Measurements from ENCODE around the gene SCN5A. TPM values are rescaled to one million over a fixed set of nuclear protein-coding genes. Genes with fewer than 3 reads are reported as not detected.

Gene SCN5A
- polyA plus RNA-seq, 1 donor (not counting 4 experiments of a cell fraction or from before 2014, with no cell fraction given): 0.26 TPM

DNA sequence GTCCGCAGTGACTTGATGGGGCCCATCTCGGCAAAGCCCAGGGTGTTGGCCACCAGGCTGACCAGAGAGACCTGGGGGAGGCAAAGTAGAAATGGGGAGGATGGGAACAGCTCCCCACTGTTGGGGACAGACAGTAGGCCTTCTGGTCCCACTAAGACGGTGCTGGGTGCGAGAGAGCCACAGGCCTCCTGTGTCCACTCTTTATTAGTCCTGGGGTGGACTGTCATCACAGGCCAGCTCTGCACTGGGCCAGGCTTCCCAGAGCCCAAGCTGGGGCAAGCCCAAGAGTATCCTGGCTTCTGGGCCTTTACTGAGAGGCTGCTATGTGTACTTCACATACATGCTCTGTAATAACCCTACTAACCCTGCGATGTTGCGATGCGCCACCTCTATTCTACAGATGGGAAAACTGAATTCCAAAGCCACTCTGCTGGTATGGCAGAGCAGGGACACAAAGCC lies 87.0 kb downstream of the SCN5A start:
- no peak overlapping the region for H2AFZ ChIP-seq (ENCODE audit: control insufficient read depth, low read length)
- H3K9ac ChIP-seq (ENCODE audit: control insufficient read depth, extremely low read depth, insufficient read depth, low read length): no peak overlapping the region
- H3K4me3 ChIP-seq (ENCODE audit: control insufficient read depth in 2 of 3, extremely low read depth in 1 of 3, insufficient read depth in 2 of 3, low read depth in 1 of 3, low read length in 3 of 3): no peak overlapping the region
- DNase-seq (ENCODE audit: low read depth, low spot score) (no peak), FAIRE-seq (no peak)
- no peaks in the 10 kb centered on the region for H3K79me2 ChIP-seq (ENCODE audit: control insufficient read depth, insufficient read depth, low read length)
- no peaks in the 10 kb centered on the region for H3K27me3 ChIP-seq (ENCODE audit: control insufficient read depth, extremely low read depth, insufficient read depth, low read length)
- TF ChIP-seq EZH2 (IDR thresholded peaks at IDR 0.05; ENCODE audit: low read length): no peak
- TF ChIP-seq, protein P1, sequence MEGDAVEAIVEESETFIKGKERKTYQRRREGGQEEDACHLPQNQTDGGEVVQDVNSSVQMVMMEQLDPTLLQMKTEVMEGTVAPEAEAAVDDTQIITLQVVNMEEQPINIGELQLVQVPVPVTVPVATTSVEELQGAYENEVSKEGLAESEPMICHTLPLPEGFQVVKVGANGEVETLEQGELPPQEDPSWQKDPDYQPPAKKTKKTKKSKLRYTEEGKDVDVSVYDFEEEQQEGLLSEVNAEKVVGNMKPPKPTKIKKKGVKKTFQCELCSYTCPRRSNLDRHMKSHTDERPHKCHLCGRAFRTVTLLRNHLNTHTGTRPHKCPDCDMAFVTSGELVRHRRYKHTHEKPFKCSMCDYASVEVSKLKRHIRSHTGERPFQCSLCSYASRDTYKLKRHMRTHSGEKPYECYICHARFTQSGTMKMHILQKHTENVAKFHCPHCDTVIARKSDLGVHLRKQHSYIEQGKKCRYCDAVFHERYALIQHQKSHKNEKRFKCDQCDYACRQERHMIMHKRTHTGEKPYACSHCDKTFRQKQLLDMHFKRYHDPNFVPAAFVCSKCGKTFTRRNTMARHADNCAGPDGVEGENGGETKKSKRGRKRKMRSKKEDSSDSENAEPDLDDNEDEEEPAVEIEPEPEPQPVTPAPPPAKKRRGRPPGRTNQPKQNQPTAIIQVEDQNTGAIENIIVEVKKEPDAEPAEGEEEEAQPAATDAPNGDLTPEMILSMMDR (optimal IDR thresholded peaks at IDR 0.05 in 1 of 3, IDR thresholded peaks at IDR 0.05 in 1 of 3, conservative IDR thresholded peaks at IDR 0.05 in 1 of 3; ENCODE audit: extremely low read depth in 1 of 3, insufficient read depth in 2 of 3, low read length in 3 of 3): no peak
- no peaks in the 10 kb centered on the region for H3K9me1 ChIP-seq (ENCODE audit: control insufficient read depth, extremely low read depth, insufficient read depth, low read length)
- no peak overlapping the region for H3K27ac ChIP-seq (ENCODE audit: control insufficient read depth, insufficient read depth, low read length)
- no peaks in the 10 kb centered on the region for H3K36me3 ChIP-seq (ENCODE audit: control insufficient read depth in 2 of 2, extremely low read depth in 1 of 2, insufficient read depth in 2 of 2, low read length in 2 of 2)
- no peaks in the 10 kb centered on the region for H3K4me1 ChIP-seq (ENCODE audit: control insufficient read depth, extremely low read depth, insufficient read depth, low read length)
- H3K9me3 ChIP-seq (ENCODE audit: control insufficient read depth, low read depth, low read length): no peaks in the 10 kb centered on the region
- no peak overlapping the region for H3K4me2 ChIP-seq (ENCODE audit: control insufficient read depth, extremely low read depth, insufficient read depth, low read depth, low read length)
- dilution Hi-C loops (cut with MboI; ENCODE audit: extremely low pct_ligation_motif_present, low sequenced_read_pairs): no loop called here
- no peaks in the 10 kb centered on the region for H4K20me1 ChIP-seq (ENCODE audit: control insufficient read depth, extremely low read depth, insufficient read depth, low read length)

DNA sequence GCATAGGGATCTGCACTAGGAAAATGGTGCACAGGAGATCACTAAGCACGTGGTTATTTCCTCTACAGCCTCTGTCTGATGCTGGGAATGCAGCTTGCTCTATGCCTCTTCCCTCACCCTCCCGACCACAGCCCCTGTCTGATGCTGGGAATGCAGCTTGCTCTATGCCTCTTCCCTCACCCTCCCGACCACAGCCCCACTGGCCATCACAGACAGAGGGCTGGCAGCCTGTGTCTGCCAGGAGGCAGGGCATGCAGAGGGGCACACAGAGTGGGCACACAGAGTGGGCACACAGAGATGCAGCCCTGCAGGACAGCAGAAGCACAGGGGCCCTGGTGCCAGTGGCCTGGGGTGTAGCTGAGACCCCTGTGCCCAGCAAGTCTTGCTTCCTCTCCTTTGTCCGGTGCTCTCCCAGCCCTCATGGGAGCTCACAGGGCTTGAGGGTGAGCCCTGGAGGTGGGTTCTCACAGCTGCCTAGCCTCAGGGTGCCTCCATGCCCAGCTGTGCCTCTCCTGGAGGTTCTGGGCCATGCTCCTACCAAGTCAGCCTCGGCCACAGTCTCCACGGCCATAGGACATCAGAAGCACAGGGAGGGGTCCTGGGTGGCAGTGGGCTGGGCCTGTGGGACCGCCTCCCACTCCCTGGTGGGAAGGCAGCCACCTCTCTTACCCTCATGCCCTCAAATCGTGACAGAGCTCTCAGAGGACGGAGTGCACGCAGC lies 87.6 kb downstream of the SCN5A start:
- FAIRE-seq (no peak), DNase-seq (ENCODE audit: low read depth, low spot score) (no peak)
- Histone ChIP-seq H3K9me3 (ENCODE audit: control insufficient read depth, low read depth, low read length) (no peaks in the 10 kb centered on the region), H3K27me3 (ENCODE audit: control insufficient read depth, extremely low read depth, insufficient read depth, low read length) (no peaks in the 10 kb centered on the region), H3K79me2 (ENCODE audit: control insufficient read depth, insufficient read depth, low read length) (no peaks in the 10 kb centered on the region), H3K4me1 (ENCODE audit: control insufficient read depth, extremely low read depth, insufficient read depth, low read length) (no peaks in the 10 kb centered on the region), H3K4me2 (ENCODE audit: control insufficient read depth, extremely low read depth, insufficient read depth, low read depth, low read length) (no peak overlapping the region), H3K9me1 (ENCODE audit: control insufficient read depth, extremely low read depth, insufficient read depth, low read length) (no peaks in the 10 kb centered on the region), H2AFZ (ENCODE audit: control insufficient read depth, low read length) (no peak overlapping the region), H3K27ac (ENCODE audit: control insufficient read depth, insufficient read depth, low read length) (no peak overlapping the region), H3K4me3 (ENCODE audit: control insufficient read depth in 2 of 3, extremely low read depth in 1 of 3, insufficient read depth in 2 of 3, low read depth in 1 of 3, low read length in 3 of 3) (no peak overlapping the region), H3K9ac (ENCODE audit: control insufficient read depth, extremely low read depth, insufficient read depth, low read length) (no peak overlapping the region), H4K20me1 (ENCODE audit: control insufficient read depth, extremely low read depth, insufficient read depth, low read length) (no peaks in the 10 kb centered on the region), H3K36me3 (ENCODE audit: control insufficient read depth in 2 of 2, extremely low read depth in 1 of 2, insufficient read depth in 2 of 2, low read length in 2 of 2) (no peaks in the 10 kb centered on the region)
- TF ChIP-seq, protein P1 (optimal IDR thresholded peaks at IDR 0.05 in 1 of 3, IDR thresholded peaks at IDR 0.05 in 1 of 3, conservative IDR thresholded peaks at IDR 0.05 in 1 of 3; ENCODE audit: extremely low read depth in 1 of 3, insufficient read depth in 2 of 3, low read length in 3 of 3): no peak
- TF ChIP-seq EZH2 (IDR thresholded peaks at IDR 0.05; ENCODE audit: low read length): no peak
- dilution Hi-C loops (cut with MboI; ENCODE audit: extremely low pct_ligation_motif_present, low sequenced_read_pairs): no loop called here
